Left lung (tissue), 14 donors: ENCODE measurements around the gene PKHD1. TPM values are rescaled to one million over a fixed set of nuclear protein-coding genes. Genes with fewer than 3 reads are reported as not detected.

ENCODE experiments used
- ATAC-seq: fragments of 200-7000 bp; cut with Tn5 transposase; one replicate; pipeline ENCODE4 v1.9.1; 2020; ENCODE audit warnings: moderate library complexity
- DNase-seq, 4 donors: peaks; one replicate each; pipeline ENCODE4 v3.0.0-alpha.2; 2013 to 2020
- H3K27ac ChIP-seq, 2 donors: fragments of 200-600 bp; sonication (generic) in 1 of 2; one replicate each; pipeline versions ENCODE4 v1.5.0 to v1.8.0; 2020 to 2021
- H3K27me3 ChIP-seq, 2 donors: fragments of 200-600 bp; sonication (generic) in 1 of 2; one replicate each; pipeline versions ENCODE4 v1.5.0 to v1.8.0; 2020 to 2021
- H3K36me3 ChIP-seq, 2 donors: fragments of 200-600 bp; sonication (generic) in 1 of 2; one replicate each; pipeline versions ENCODE4 v1.5.0 to v1.8.0; 2020 to 2021
- H3K4me1 ChIP-seq, 2 donors: fragments of 200-600 bp; one replicate each; pipeline ENCODE4 v1.8.0; 2021
- H3K4me3 ChIP-seq, 2 donors: fragments of 200-600 bp; sonication (generic) in 1 of 2; one replicate each; pipeline versions ENCODE4 v1.5.0 to v1.8.0; 2020 to 2021; ENCODE audit warnings: mild to moderate bottlenecking in 1 of 2
- H3K9me3 ChIP-seq, 2 donors: fragments of 200-600 bp; sonication (generic) in 1 of 2; one replicate each; pipeline versions ENCODE4 v1.5.0 to v1.8.0; 2020 to 2021
- CTCF ChIP-seq, 2 donors: fragments of 200-600 bp; sonication (generic) in 1 of 2; IDR thresholded peaks; one replicate each; pipeline versions ENCODE4 v1.5.0 to v1.8.0; 2021; ENCODE audit warnings: antibody characterized with exemption in 2 of 2
- intact Hi-C, 2 donors: fragments of 100-400 bp; cut with DNase I; formaldehyde crosslinking; loops; one replicate each; pipeline versions ENCODE4 v1.11.2 to v1.14.2; 2022
- long read RNA-seq, 12 donors: library from polyadenylated mRNA in 2 of 12; unstranded in 2 of 12; transcript quantifications; one replicate each; pipeline ENCODE4 v2.0.0 and lab custom pipeline, GENCODE V29; 2019 to 2026
- polyA plus RNA-seq, 6 donors: library from polyadenylated mRNA; unstranded; fragments of 120-200 nt; gene quantifications; one replicate each; pipeline ENCODE4 v1.2.1, GENCODE V29; 2013; ENCODE audit not compliant: insufficient read length in 6 of 6
- total RNA-seq, 2 donors: library from RNA; stranded (reverse); fragmentation: NEBNext Ultra II Directional; extraction: Animal tissue kit (Norgen Biotek cat#: 25700); gene quantifications; one replicate each; pipeline ENCODE4 v1.2.1, GENCODE V29; 2021
- donor health status: DM: no; HTN: yes; CAD: no.
- donor health status: DM: no; HTN: no; CAD: no.

PKHD1 gene
- total RNA-seq (under 1 TPM; 0.29 to 0.61 TPM), polyA plus RNA-seq (1 to 10 TPM; 5.0 to 7.9 (median 6.9) TPM)
- long read RNA-seq, donor 1, result 0 reads
- long read RNA-seq, donor 2, partial matches to known transcripts, result 6 of 6 reads
- long read RNA-seq, donor 2, other reads (novel, unspliced or antisense), result 0 of 6 reads
- long read RNA-seq, donor 3, result 0 reads
- long read RNA-seq, donor 4, partial matches to known transcripts, result 0 of 1 reads
- long read RNA-seq, donor 4, other reads (novel, unspliced or antisense), result 1 of 1 reads
- long read RNA-seq, donor 5, result 0 reads
- long read RNA-seq, donor 6, result 0 reads
- long read RNA-seq, donor 7, result 0 reads
- long read RNA-seq, donor 8, result 0 reads
- long read RNA-seq, donor 9, result 0 reads
- long read RNA-seq, donor 10, result 0 reads
- long read RNA-seq, donor 11, result 0 reads
- long read RNA-seq, donor 12, result 0 reads

- no peak for TF ChIP-seq CTCF (IDR thresholded peaks at IDR 0.05)
- intact Hi-C loops, result no loop called here
- Histone ChIP-seq H3K27me3 (no peaks in the 10 kb centered on the region), H3K9me3 (no peaks in the 10 kb centered on the region), H3K27ac (no peak within 1 kb of the TSS), H3K36me3 (no peaks in the 10 kb centered on the region), H3K4me1 (no peaks in the 10 kb centered on the region), H3K4me3 (no peak within 1 kb of the TSS)
- DNase-seq (peak in 2 of 4 donors; percentile 32 to 78), ATAC-seq (peak; percentile 92)
Measured at GRCh38 chr6:52087498-52087999, at the start of gene PKHD1. PKHD1 (minus strand) TSS chr6:52087613; CDS start chr6:52084933, 2,680 bp downstream.

- Histone ChIP-seq H3K4me1 (no peaks in the 10 kb centered on the region), H3K9me3 (no peaks in the 10 kb centered on the region), H3K4me3 (no peak overlapping the region), H3K27me3 (peaks cover 0 to 8% of the 10 kb centered on the region in 2 donors), H3K27ac (no peak overlapping the region), H3K36me3 (no peaks in the 10 kb centered on the region)
- DNase-seq (no peak), ATAC-seq (no peak)
- intact Hi-C loops, result no loop called here
- no peak for TF ChIP-seq CTCF (IDR thresholded peaks at IDR 0.05)
Measured at GRCh38 chr6:52136934-52137467, 49.6 kb upstream of the PKHD1 start.

- Histone ChIP-seq H3K4me1 (no peaks in the 10 kb centered on the region), H3K27me3 (peaks cover 0 to 8% of the 10 kb centered on the region in 2 donors), H3K4me3 (no peak overlapping the region), H3K36me3 (no peaks in the 10 kb centered on the region), H3K9me3 (no peaks in the 10 kb centered on the region), H3K27ac (no peak overlapping the region)
- DNase-seq, result no peak
- TF ChIP-seq CTCF (IDR thresholded peaks at IDR 0.05), result no peak
- no peak for ATAC-seq
- intact Hi-C loops, result no loop called here
Measured at GRCh38 chr6:52136055-52136454, 48.6 kb upstream of the PKHD1 start.

GRCh38 chr6:52135217-52135616, 47.8 kb upstream of the PKHD1 start:
- ATAC-seq (no peak), DNase-seq (no peak)
- Histone ChIP-seq H3K36me3 (no peaks in the 10 kb centered on the region), H3K9me3 (no peaks in the 10 kb centered on the region), H3K27ac (no peak overlapping the region), H3K4me1 (no peaks in the 10 kb centered on the region), H3K27me3 (peaks cover 0 to 8% of the 10 kb centered on the region in 2 donors), H3K4me3 (no peak overlapping the region)
- TF ChIP-seq CTCF (IDR thresholded peaks at IDR 0.05), result no peak
- intact Hi-C loops, result no loop called here

GRCh38 chr6:52134011-52134410, 46.6 kb upstream of the PKHD1 start:
- intact Hi-C loops, result no loop called here
- Histone ChIP-seq H3K27ac (no peak overlapping the region), H3K27me3 (peaks cover 0 to 8% of the 10 kb centered on the region in 2 donors), H3K9me3 (no peaks in the 10 kb centered on the region), H3K4me1 (no peaks in the 10 kb centered on the region), H3K4me3 (no peak overlapping the region), H3K36me3 (no peaks in the 10 kb centered on the region)
- TF ChIP-seq CTCF (IDR thresholded peaks at IDR 0.05), result no peak
- ATAC-seq (no peak), DNase-seq (no peak)
